SK-N-SH (cell line): ENCODE measurements around the gene LRGUK. TPM values are rescaled to one million over a fixed set of nuclear protein-coding genes. Genes with fewer than 3 reads are reported as not detected.

Source experiments
- CTCF ChIA-PET: fragments of 300-600, 350-600 bp; formaldehyde crosslinking; extraction: SDS; loops from one replicate; lab custom pipeline; 2021; lab: Yijun Ruan, JAX
- POLR2A ChIA-PET: fragments of 350-600 bp; sonication (Branson Sonifier 250); formaldehyde crosslinking; extraction: SDS; loops from one replicate; lab custom pipeline; 2020; ENCODE audit warnings: antibody characterized with exemption, inconsistent platforms; lab: Yijun Ruan, JAX
- DNase-seq: peaks from one replicate; pipeline ENCODE4 v3.0.0; 2012
- H2AFZ ChIP-seq: fragments of 200-600 bp; sonication (generic); 2 replicates; pipeline ENCODE4 v1.8.1; 2016; ENCODE audit warnings: antibody characterized with exemption, mild to moderate bottlenecking, low read depth
- H3F3A ChIP-seq: fragments of 200-600 bp; sonication (generic); replicated peaks from 2 replicates; pipeline ENCODE3; 2016; ENCODE audit warnings: antibody characterized with exemption, mild to moderate bottlenecking; ENCODE audit not compliant: insufficient read depth
- H3K27ac ChIP-seq, 2 experiments: fragments of 200-500 bp in 1 of 2; fragments of 200-600 bp in 1 of 2; sonication (Bioruptor generic) in 1 of 2; sonication (generic), shearing (Covaris generic) in 1 of 2; 2 replicates each; pipeline versions ENCODE4 v1.5.1 to v1.6.1; 2014 to 2016; ENCODE audit warnings: low read depth in 2 of 2, inconsistent platforms in 1 of 2, low read length in 1 of 2, mild to moderate bottlenecking in 1 of 2, mixed read lengths in 1 of 2
- H3K27me3 ChIP-seq: fragments of 200-600 bp; sonication (generic), shearing (Covaris generic); 2 replicates; pipeline ENCODE4 v1.6.1; 2016; ENCODE audit warnings: mixed run types; ENCODE audit not compliant: insufficient read depth
- H3K36me3 ChIP-seq, 2 experiments: fragments of 200-500 bp in 1 of 2; fragments of 200-600 bp in 1 of 2; sonication (Bioruptor generic) in 1 of 2; sonication (generic) in 1 of 2; replicated peaks in 1 of 2; 2 replicates each; pipeline versions ENCODE3 to v1.5.1; 2014 to 2016; ENCODE audit warnings: low read length in 1 of 2, mild to moderate bottlenecking in 1 of 2; ENCODE audit not compliant: insufficient read depth in 2 of 2, control insufficient read depth in 1 of 2
- H3K4me1 ChIP-seq, 2 experiments: fragments of 200-500 bp in 1 of 2; fragments of 200-600 bp in 1 of 2; sonication (Bioruptor generic) in 1 of 2; sonication (generic), shearing (Covaris generic) in 1 of 2; 2 replicates each; pipeline versions ENCODE4 v1.5.1 to v1.6.1; 2014 to 2016; ENCODE audit warnings: low read depth in 1 of 2, low read length in 1 of 2, mixed run types in 1 of 2; ENCODE audit not compliant: insufficient read depth in 2 of 2, control insufficient read depth in 1 of 2
- H3K4me2 ChIP-seq: fragments of 200-600 bp; sonication (generic), shearing (Covaris generic); 2 replicates; pipeline ENCODE4 v1.6.1; 2017; ENCODE audit warnings: mixed run types
- H3K4me3 ChIP-seq, 2 experiments: fragments of 200-500 bp in 1 of 2; fragments of 200-600 bp in 1 of 2; sonication (Bioruptor generic) in 1 of 2; sonication (generic), shearing (Covaris generic) in 1 of 2; 2 replicates each; pipeline versions ENCODE4 v1.5.1 to v1.8.1; 2014 to 2016; ENCODE audit warnings: low read depth in 2 of 2, inconsistent platforms in 1 of 2, low read length in 1 of 2, mild to moderate bottlenecking in 1 of 2, mixed read lengths in 1 of 2, moderate library complexity in 1 of 2
- H3K79me2 ChIP-seq: fragments of 200-600 bp; sonication (generic); 2 replicates; pipeline ENCODE4 v1.8.1; 2017; ENCODE audit warnings: mild to moderate bottlenecking; ENCODE audit not compliant: insufficient read depth
- H3K9ac ChIP-seq: fragments of 200-600 bp; sonication (generic); 2 replicates; pipeline ENCODE4 v1.6.1; 2017; ENCODE audit warnings: mixed run types
- H3K9me2 ChIP-seq: fragments of 200-600 bp; sonication (generic); 2 replicates; pipeline ENCODE4 v1.6.1; 2017; ENCODE audit warnings: mixed run types
- H3K9me3 ChIP-seq: fragments of 200-600 bp; sonication (generic); 2 replicates; pipeline ENCODE4 v1.6.1; 2017; ENCODE audit warnings: mixed run types, mild to moderate bottlenecking, moderate library complexity
- H4K20me1 ChIP-seq: fragments of 200-600 bp; sonication (generic); 2 replicates; pipeline ENCODE4 v1.6.1; 2017; ENCODE audit warnings: mild to moderate bottlenecking, mixed run types; ENCODE audit not compliant: insufficient read depth
- EP300 ChIP-seq, 2 experiments: IDR thresholded peaks; 2 replicates each; pipeline versions ENCODE4 v1.4.0 to v1.6.1; 2012; ENCODE audit warnings: borderline replicate concordance in 1 of 2, low read depth in 1 of 2, low read length in 1 of 2
- EZH2phosphoT487 ChIP-seq: fragments of 200-600 bp; sonication (generic); IDR thresholded peaks from 2 replicates; pipeline ENCODE4 v1.6.1; 2017; ENCODE audit warnings: low read depth, mixed run types, mild to moderate bottlenecking, antibody characterized with exemption, moderate library complexity, borderline replicate concordance
- FOXJ3 ChIP-seq: sonication (generic); formaldehyde crosslinking; IDR thresholded peaks from 2 replicates; pipeline ENCODE4 v1.5.1; 2020; ENCODE audit warnings: mild to moderate bottlenecking, missing genetic modification reagents
- FOXM1 ChIP-seq: IDR thresholded peaks from 2 replicates; pipeline ENCODE4 v1.4.0; 2012; ENCODE audit warnings: low read depth, mild to moderate bottlenecking
- GATA2 ChIP-seq: sonication (generic); formaldehyde crosslinking; IDR thresholded peaks from 2 replicates; pipeline ENCODE4 v1.5.0; 2020; ENCODE audit warnings: mild to moderate bottlenecking, missing genetic modification reagents
- JUND ChIP-seq: IDR thresholded peaks from 2 replicates; pipeline ENCODE4 v1.4.0; 2012
- NRF1 ChIP-seq: IDR thresholded peaks from 2 replicates; pipeline ENCODE4 v1.6.1; 2012; ENCODE audit warnings: low read depth, mild to moderate bottlenecking, low read length
- RAD21 ChIP-seq: IDR thresholded peaks from 2 replicates; pipeline ENCODE4 v1.6.1; 2012; ENCODE audit warnings: mild to moderate bottlenecking, low read length
- RCOR1 ChIP-seq: fragments of 150-350 bp; IDR thresholded peaks from 2 replicates; pipeline ENCODE4 v1.6.1; 2017; ENCODE audit warnings: antibody characterized with exemption, low read length
- SIN3A ChIP-seq: IDR thresholded peaks from 2 replicates; pipeline ENCODE4 v1.6.1; 2012; ENCODE audit warnings: low read depth, mild to moderate bottlenecking, low read length, moderate library complexity, borderline replicate concordance
- SMC3 ChIP-seq: IDR thresholded peaks from 2 replicates; pipeline ENCODE4 v1.6.1; 2012; ENCODE audit warnings: low read depth, low read length, improper control_type of control experiment
- TAF1 ChIP-seq: IDR thresholded peaks from 2 replicates; pipeline ENCODE4 v1.6.1; 2012; ENCODE audit warnings: low read depth, mild to moderate bottlenecking, low read length, moderate library complexity, borderline replicate concordance
- TEAD4 ChIP-seq: IDR thresholded peaks from 2 replicates; pipeline ENCODE4 v1.4.0; 2012; ENCODE audit warnings: mild to moderate bottlenecking, borderline replicate concordance; ENCODE audit not compliant: insufficient read depth
- YY1 ChIP-seq: IDR thresholded peaks from 2 replicates; pipeline ENCODE4 v1.4.0; 2012; ENCODE audit warnings: low read depth, mild to moderate bottlenecking
- WGBS: methylation state at CpG from one replicate; pipeline ENCODE4 v1.1.6; 2017; ENCODE audit warnings: low lambda C conversion rate; 5-methylcytosine and 5-hydroxymethylcytosine counted together
- polyA plus RNA-seq, 3 experiments: library from polyadenylated mRNA; depleted of rRNA; stranded (reverse); fragments of >200 nt; gene quantifications; 2 replicates each; pipeline ENCODE4 v1.2.3, GENCODE V29; 2012
- TF ChIP-seq, protein P1 (sequence below): IDR thresholded peaks from 2 replicates; pipeline ENCODE4 v1.4.0; 2012; ENCODE audit warnings: low read depth, borderline replicate concordance
- TF ChIP-seq, protein P2 (sequence below): fragments of 150-350 bp; IDR thresholded peaks from 2 replicates; pipeline ENCODE4 v1.6.1; 2017; ENCODE audit warnings: antibody characterized with exemption, low read length, low read depth, borderline replicate concordance
- TF ChIP-seq, protein P3 (sequence below): fragments of 200-600 bp; sonication (generic); IDR thresholded peaks from 2 replicates; pipeline ENCODE4 v1.6.1; 2017; ENCODE audit warnings: antibody characterized with exemption, mild to moderate bottlenecking, moderate library complexity
- TF ChIP-seq, protein P4 (sequence below): IDR thresholded peaks from 2 replicates; pipeline ENCODE4 v1.4.0; 2012; ENCODE audit warnings: low read depth, borderline replicate concordance
- TF ChIP-seq, protein P5 (sequence below): fragments of 150-350 bp; IDR thresholded peaks from 2 replicates; pipeline ENCODE4 v1.6.1; 2016; ENCODE audit warnings: mild to moderate bottlenecking, low read depth, low read length

LRGUK gene
- polyA plus RNA-seq, 1 of the 3 experiments (the other 2 are of a cell fraction), result 1.5 TPM

DNA sequence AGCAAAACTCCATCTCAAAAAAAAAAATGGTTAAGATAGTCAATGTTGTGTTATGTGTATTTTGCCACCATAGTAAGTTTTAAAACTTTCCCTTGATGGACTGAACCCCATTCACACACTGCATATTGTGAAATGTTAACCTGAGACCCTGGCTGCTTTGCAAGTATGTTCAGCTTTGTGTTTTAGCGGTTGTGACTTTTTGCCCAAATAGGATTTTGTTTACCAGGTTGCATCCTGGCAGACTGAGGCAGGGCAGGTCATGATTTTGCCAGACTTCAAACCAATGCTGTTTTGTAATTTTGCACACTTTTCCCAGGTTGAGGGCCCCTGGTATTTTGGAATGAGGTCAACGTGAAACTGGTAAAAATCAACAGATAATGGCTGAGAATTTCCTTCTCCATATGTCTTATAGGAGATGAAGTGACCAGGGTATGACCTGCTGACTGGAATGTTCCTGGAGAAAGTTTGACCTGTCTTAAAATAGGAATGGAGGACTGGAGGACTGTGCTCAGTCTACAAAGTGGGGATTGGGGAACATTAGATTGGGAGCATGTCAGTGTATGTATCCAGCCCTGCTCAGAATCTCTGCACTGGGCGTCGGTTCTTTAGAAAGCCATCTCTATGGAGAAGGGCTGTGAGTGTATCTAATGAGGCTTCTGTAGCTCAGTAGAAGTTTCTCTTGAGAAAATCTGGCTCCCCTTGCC, 76.2 kb downstream of the LRGUK start:
- CTCF ChIA-PET, result interaction anchor here (0.5 to 0.7 kb wide), 2 partner anchors 73 to 220 kb away, joined by 3 read pairs; no protein-coding TSS in a partner anchor

DNA sequence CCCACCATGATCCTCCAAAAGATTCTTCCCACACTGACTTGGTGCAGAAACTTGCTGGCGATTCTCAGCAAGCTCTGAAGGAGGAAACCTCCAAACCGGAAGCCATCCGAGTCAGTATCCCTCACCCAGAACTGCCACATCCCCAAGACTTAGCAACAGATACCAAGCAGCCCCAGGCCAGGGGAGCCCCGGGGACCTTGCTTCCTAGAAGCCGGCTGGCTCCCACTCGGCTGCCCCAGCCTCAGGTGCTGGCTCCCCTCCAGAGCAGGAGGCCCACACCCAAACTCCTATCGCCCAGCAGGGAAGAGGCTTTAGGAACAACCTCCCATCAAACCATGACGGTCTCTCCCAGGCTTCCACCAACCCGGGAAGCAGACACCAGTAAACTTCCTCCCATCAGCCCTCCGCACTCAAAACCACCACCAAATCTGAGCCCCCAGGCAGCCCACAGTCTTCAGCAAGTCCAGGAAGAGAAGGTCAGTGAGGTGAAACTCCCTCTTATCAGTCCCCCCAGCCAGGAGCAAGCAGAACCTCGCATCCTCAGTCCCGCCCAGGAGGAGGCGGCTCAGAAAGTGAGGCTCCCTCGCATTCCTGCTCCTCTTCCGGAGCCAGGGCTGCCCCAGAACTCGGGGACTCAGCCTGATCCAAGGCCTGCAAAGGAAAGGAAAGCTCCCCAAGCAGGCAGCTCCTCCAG, 82.3 kb downstream of the LRGUK start:
- H3K4me1 ChIP-seq, result no peaks in the 10 kb centered on the region; a peak in 1 of 4 replicates
- no peaks in the 10 kb centered on the region for H3K9me3 ChIP-seq
- peaks cover 0 to 3% of the 10 kb centered on the region in 2 experiments for H3K36me3 ChIP-seq
- no peak overlapping the region for H3K27ac ChIP-seq
- no peaks in the 10 kb centered on the region for H3K27me3 ChIP-seq
- H3K79me2 ChIP-seq, result no peaks in the 10 kb centered on the region
- no peaks in the 10 kb centered on the region for H3K9me2 ChIP-seq
- WGBS, result 75% methylated on average over 15 of the region's 16 CpGs
- H3F3A ChIP-seq, result no peaks in the 10 kb centered on the region
- no peak overlapping the region for H3K4me2 ChIP-seq
- CTCF ChIA-PET, result no interaction called here
- no peak overlapping the region for H2AFZ ChIP-seq
- POLR2A ChIA-PET, result no interaction called here
- no peak overlapping the region for H3K9ac ChIP-seq
- no peaks in the 10 kb centered on the region for H4K20me1 ChIP-seq
- no peak overlapping the region for H3K4me3 ChIP-seq
- DNase-seq, result no peak
- TF ChIP-seq SIN3A, result no peak
- TF ChIP-seq RCOR1, result no peak
- no peak for TF ChIP-seq EP300 (IDR thresholded peaks at IDR 0.05; ENCODE audit: borderline replicate concordance in 1 of 2, low read depth in 1 of 2, low read length in 1 of 2)
- TF ChIP-seq, protein P1, sequence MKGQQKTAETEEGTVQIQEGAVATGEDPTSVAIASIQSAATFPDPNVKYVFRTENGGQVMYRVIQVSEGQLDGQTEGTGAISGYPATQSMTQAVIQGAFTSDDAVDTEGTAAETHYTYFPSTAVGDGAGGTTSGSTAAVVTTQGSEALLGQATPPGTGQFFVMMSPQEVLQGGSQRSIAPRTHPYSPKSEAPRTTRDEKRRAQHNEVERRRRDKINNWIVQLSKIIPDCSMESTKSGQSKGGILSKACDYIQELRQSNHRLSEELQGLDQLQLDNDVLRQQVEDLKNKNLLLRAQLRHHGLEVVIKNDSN, result no peak
- TF ChIP-seq, protein P2, sequence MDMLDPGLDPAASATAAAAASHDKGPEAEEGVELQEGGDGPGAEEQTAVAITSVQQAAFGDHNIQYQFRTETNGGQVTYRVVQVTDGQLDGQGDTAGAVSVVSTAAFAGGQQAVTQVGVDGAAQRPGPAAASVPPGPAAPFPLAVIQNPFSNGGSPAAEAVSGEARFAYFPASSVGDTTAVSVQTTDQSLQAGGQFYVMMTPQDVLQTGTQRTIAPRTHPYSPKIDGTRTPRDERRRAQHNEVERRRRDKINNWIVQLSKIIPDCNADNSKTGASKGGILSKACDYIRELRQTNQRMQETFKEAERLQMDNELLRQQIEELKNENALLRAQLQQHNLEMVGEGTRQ, result no peak
- no peak for TF ChIP-seq TAF1
- TF ChIP-seq YY1, result no peak
- no peak for TF ChIP-seq FOXJ3
- TF ChIP-seq, protein P3, sequence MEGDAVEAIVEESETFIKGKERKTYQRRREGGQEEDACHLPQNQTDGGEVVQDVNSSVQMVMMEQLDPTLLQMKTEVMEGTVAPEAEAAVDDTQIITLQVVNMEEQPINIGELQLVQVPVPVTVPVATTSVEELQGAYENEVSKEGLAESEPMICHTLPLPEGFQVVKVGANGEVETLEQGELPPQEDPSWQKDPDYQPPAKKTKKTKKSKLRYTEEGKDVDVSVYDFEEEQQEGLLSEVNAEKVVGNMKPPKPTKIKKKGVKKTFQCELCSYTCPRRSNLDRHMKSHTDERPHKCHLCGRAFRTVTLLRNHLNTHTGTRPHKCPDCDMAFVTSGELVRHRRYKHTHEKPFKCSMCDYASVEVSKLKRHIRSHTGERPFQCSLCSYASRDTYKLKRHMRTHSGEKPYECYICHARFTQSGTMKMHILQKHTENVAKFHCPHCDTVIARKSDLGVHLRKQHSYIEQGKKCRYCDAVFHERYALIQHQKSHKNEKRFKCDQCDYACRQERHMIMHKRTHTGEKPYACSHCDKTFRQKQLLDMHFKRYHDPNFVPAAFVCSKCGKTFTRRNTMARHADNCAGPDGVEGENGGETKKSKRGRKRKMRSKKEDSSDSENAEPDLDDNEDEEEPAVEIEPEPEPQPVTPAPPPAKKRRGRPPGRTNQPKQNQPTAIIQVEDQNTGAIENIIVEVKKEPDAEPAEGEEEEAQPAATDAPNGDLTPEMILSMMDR, result no peak
- TF ChIP-seq NRF1, result no peak
- TF ChIP-seq JUND, result no peak
- TF ChIP-seq GATA2, result no peak
- TF ChIP-seq TEAD4, result no peak

More for the DNA sequence above, 76.2 kb downstream of the LRGUK start:
- no peaks in the 10 kb centered on the region for H3K27me3 ChIP-seq
- WGBS, result 67% methylated on average over 4 of the region's 4 CpGs
- H3K4me1 ChIP-seq, result peaks cover 0 to 5% of the 10 kb centered on the region in 2 experiments; a peak in 1 of 4 replicates
- no peak overlapping the region for H3K4me2 ChIP-seq
- no peak overlapping the region for H2AFZ ChIP-seq
- POLR2A ChIA-PET, result no interaction called here
- peaks cover 0 to 6% of the 10 kb centered on the region in 2 experiments for H3K36me3 ChIP-seq
- H3K9me3 ChIP-seq, result no peaks in the 10 kb centered on the region
- no peak for TF ChIP-seq SMC3
- no peak for TF ChIP-seq FOXJ3
- TF ChIP-seq FOXM1, result no peak
- no peak for TF ChIP-seq EZH2phosphoT487
- TF ChIP-seq, protein P4, sequence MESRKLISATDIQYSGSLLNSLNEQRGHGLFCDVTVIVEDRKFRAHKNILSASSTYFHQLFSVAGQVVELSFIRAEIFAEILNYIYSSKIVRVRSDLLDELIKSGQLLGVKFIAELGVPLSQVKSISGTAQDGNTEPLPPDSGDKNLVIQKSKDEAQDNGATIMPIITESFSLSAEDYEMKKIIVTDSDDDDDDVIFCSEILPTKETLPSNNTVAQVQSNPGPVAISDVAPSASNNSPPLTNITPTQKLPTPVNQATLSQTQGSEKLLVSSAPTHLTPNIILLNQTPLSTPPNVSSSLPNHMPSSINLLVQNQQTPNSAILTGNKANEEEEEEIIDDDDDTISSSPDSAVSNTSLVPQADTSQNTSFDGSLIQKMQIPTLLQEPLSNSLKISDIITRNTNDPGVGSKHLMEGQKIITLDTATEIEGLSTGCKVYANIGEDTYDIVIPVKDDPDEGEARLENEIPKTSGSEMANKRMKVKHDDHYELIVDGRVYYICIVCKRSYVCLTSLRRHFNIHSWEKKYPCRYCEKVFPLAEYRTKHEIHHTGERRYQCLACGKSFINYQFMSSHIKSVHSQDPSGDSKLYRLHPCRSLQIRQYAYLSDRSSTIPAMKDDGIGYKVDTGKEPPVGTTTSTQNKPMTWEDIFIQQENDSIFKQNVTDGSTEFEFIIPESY, result no peak
- TF ChIP-seq RAD21, result no peak
- TF ChIP-seq, protein P5, sequence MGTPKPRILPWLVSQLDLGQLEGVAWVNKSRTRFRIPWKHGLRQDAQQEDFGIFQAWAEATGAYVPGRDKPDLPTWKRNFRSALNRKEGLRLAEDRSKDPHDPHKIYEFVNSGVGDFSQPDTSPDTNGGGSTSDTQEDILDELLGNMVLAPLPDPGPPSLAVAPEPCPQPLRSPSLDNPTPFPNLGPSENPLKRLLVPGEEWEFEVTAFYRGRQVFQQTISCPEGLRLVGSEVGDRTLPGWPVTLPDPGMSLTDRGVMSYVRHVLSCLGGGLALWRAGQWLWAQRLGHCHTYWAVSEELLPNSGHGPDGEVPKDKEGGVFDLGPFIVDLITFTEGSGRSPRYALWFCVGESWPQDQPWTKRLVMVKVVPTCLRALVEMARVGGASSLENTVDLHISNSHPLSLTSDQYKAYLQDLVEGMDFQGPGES, result no peak
- no peak overlapping the region for H3K9ac ChIP-seq
- no peak overlapping the region for H3K4me3 ChIP-seq
- no peak for DNase-seq
- no peaks in the 10 kb centered on the region for H3F3A ChIP-seq
- no peaks in the 10 kb centered on the region for H3K79me2 ChIP-seq
- no peaks in the 10 kb centered on the region for H4K20me1 ChIP-seq
- no peaks in the 10 kb centered on the region for H3K9me2 ChIP-seq
- H3K27ac ChIP-seq, result no peak overlapping the region
